ENCODE measurements around the gene STX11. TPM values are rescaled to one million over a fixed set of nuclear protein-coding genes. Genes with fewer than 3 reads are reported as not detected.

The STX11 gene
- total RNA-seq, 4 donors from 2014 or later: 23.9 to 61.1 (median 31.8) TPM

DNA sequence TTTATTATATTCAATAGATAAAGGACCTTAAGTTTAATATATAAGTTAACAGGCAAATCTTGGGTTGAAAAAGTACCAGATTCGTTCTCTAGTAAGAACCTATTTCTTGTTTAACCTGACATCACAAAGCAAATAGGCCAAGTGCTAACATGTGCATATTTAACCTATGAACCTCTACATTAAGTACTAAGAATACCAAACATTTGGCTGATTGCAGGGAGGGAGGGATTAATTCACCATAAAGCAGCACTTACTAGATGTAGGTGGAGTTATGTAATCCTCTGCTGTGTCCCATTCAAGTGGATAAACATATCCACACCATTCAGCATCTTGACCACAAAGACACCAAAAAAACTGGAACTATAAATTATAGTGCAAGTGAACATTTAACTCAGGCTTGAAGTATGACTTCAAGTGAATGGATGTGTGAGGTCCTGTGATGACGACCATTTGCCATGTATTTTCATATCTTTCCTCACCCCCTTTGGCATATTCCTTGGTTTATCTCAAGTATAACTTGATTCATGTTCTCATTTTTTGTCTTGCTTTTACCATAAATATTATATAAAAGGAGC lies 10.2 kb downstream of the STX11 start:
- 69 to 90% methylated on average over 2 of the region's 2 CpGs for WGBS, 2 donors
- TF ChIP-seq, protein P1, sequence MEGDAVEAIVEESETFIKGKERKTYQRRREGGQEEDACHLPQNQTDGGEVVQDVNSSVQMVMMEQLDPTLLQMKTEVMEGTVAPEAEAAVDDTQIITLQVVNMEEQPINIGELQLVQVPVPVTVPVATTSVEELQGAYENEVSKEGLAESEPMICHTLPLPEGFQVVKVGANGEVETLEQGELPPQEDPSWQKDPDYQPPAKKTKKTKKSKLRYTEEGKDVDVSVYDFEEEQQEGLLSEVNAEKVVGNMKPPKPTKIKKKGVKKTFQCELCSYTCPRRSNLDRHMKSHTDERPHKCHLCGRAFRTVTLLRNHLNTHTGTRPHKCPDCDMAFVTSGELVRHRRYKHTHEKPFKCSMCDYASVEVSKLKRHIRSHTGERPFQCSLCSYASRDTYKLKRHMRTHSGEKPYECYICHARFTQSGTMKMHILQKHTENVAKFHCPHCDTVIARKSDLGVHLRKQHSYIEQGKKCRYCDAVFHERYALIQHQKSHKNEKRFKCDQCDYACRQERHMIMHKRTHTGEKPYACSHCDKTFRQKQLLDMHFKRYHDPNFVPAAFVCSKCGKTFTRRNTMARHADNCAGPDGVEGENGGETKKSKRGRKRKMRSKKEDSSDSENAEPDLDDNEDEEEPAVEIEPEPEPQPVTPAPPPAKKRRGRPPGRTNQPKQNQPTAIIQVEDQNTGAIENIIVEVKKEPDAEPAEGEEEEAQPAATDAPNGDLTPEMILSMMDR (IDR thresholded peaks at IDR 0.05): no peak
- TF ChIP-seq POLR2A (IDR thresholded peaks at IDR 0.05): no peak
- Histone ChIP-seq H3K27ac (no peak overlapping the region), H3K4me3 (replicated peaks in 1 of 3) (no peak overlapping the region), H3K4me1 (peaks cover 18 to 19% of the 10 kb centered on the region in 2 donors), H3K27me3 (no peaks in the 10 kb centered on the region), H3K36me3 (no peaks in the 10 kb centered on the region), H3K9me3 (no peaks in the 10 kb centered on the region)
- DNase-seq: no peak
- intact Hi-C loops (cut with DNase I): no loop called here

DNA sequence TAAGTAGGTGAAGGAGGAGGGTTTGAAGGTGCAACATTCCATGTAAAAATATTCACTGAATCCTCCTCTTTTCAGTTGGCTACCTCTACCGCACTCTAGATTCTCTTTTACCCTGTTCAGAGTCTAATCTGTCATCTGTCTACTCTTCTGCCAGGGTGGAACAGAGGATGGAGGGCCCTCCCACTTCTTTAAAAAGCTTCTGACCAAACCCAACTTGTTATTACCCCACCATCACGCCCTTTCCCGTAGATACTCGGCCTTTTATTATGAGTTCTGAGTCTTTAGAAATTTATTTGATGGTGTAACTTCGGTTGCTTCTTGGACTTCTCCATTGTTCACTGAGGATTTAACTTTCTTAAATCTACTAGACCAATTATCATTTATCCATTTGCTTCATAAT lies 11.7 kb downstream of the STX11 start:
- no peaks in the 10 kb centered on the region for H3K9me3 ChIP-seq
- H3K36me3 ChIP-seq: no peaks in the 10 kb centered on the region
- 92 to 96% methylated on average over 5 of the region's 5 CpGs for WGBS, 2 donors
- no peaks in the 10 kb centered on the region for H3K27me3 ChIP-seq
- no peak overlapping the region for H3K4me3 ChIP-seq (replicated peaks in 1 of 3)
- TF ChIP-seq, protein P1 (IDR thresholded peaks at IDR 0.05): no peak
- TF ChIP-seq POLR2A (IDR thresholded peaks at IDR 0.05): no peak
- DNase-seq: no peak
- peaks cover 18 to 19% of the 10 kb centered on the region in 2 donors for H3K4me1 ChIP-seq
- H3K27ac ChIP-seq: no peak overlapping the region
- intact Hi-C loops (cut with DNase I): no loop called here

DNA sequence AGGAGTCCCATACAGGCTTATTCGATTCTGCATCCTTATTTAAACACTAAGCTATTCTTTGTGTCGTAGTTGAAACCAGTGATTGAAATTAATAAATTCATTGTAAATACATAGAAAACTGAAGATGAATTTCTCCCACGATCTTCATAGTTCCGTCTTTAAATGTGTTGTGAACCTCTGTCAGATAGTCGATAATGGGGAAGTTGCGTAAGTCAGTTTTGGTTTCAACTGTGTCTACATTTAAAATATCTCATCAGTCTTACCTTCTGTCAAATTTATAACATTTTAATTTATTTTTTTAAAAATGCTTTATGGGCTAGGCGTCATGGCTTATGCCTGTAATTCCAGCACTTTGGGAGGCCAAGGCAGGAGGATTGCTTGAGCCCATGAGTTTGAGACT lies 12.7 kb downstream of the STX11 start:
- WGBS, 2 donors: 92 to 97% methylated on average over 7 of the region's 7 CpGs
- intact Hi-C loops (cut with DNase I): no loop called here

GRCh38 chr6:144165784-144166183 lies 15.5 kb downstream of the STX11 start:
- H3K36me3 ChIP-seq: no peaks in the 10 kb centered on the region
- intact Hi-C loops (cut with DNase I): no loop called here
- H3K4me1 ChIP-seq: peaks cover 0 to 3% of the 10 kb centered on the region in 2 donors
- 95 to 96% methylated on average over 5 of the region's 5 CpGs for WGBS, 2 donors
- no peak for TF ChIP-seq POLR2A (IDR thresholded peaks at IDR 0.05)
- TF ChIP-seq, protein P1 (IDR thresholded peaks at IDR 0.05): no peak
- H3K27ac ChIP-seq: no peak overlapping the region
- DNase-seq: no peak
- H3K27me3 ChIP-seq: no peaks in the 10 kb centered on the region
- no peaks in the 10 kb centered on the region for H3K9me3 ChIP-seq
- H3K4me3 ChIP-seq (replicated peaks in 1 of 3): no peak overlapping the region

More for the DNA sequence above, 12.7 kb downstream of the STX11 start:
- Histone ChIP-seq H3K9me3 (no peaks in the 10 kb centered on the region), H3K27me3 (no peaks in the 10 kb centered on the region), H3K4me1 (peaks cover 10% of the 10 kb centered on the region in 2 donors), H3K27ac (no peak overlapping the region), H3K36me3 (no peaks in the 10 kb centered on the region), H3K4me3 (replicated peaks in 1 of 3) (no peak overlapping the region)
- TF ChIP-seq, protein P1 (IDR thresholded peaks at IDR 0.05): no peak
- no peak for TF ChIP-seq POLR2A (IDR thresholded peaks at IDR 0.05)
- DNase-seq: no peak

DNA sequence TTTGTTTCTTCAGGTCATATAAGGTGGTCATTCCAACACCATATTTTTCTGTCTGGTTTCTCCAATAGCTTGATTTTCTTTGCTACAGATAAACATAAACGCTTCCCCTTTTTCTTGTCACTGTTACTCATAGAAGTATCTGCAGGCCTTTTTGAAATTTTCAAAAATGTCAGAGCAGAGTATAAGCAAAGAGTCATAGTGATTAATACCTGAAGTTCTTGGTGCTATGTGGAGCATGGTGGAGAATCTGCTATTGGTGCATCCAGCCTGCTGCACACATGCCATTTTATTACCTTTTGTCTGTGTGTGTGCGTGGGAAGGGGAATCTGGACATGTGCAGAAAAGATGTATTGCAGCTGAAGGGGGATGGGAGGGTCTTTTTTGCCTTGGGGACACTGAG lies 19.7 kb downstream of the STX11 start:
- no peak for DNase-seq
- Histone ChIP-seq H3K9me3 (no peaks in the 10 kb centered on the region), H3K36me3 (no peaks in the 10 kb centered on the region), H3K4me3 (replicated peaks in 1 of 3) (no peak overlapping the region), H3K4me1 (peaks cover 0 to 7% of the 10 kb centered on the region in 2 donors), H3K27ac (no peak overlapping the region), H3K27me3 (no peaks in the 10 kb centered on the region)
- 93 to 98% methylated on average over 2 of the region's 2 CpGs for WGBS, 2 donors
- intact Hi-C loops (cut with DNase I): no loop called here
- TF ChIP-seq POLR2A (IDR thresholded peaks at IDR 0.05): no peak
- TF ChIP-seq, protein P1 (IDR thresholded peaks at IDR 0.05): no peak
